Suppressor macrophage (primary cell): ENCODE measurements around the gene NAT9.

ENCODE experiments used
- DNase-seq, 4 experiments: peaks; one replicate each; pipeline ENCODE4 v3.0.0-alpha.2; 2020 to 2022
- total RNA-seq, 17 experiments: gene quantifications; one replicate each; lab custom pipeline; 2026; ENCODE audit warnings: mixed read lengths in 6 of 17, inconsistent platforms in 3 of 17; lab: John Stamatoyannopoulos, UW

NAT9 gene
- 3.6 to 26.1 (median 12.4) reads per million in 17 experiments for total RNA-seq

- peak; percentile 99 to 100 (median 100) for DNase-seq
Observed at GRCh38 chr17:74776044-74776962, at the start of gene NAT9. TSS of gene NAT9 (minus strand) at chr17:74776345. CDS start at chr17:74775698, 647 bp downstream.

- DNase-seq = no peak
Observed at GRCh38 chr17:74824961-74825627, 48.9 kb upstream of the NAT9 start.

- DNase-seq = no peak
Observed at GRCh38 chr17:74822939-74823367, 46.8 kb upstream of the NAT9 start.

- DNase-seq = no peak
Observed at GRCh38 chr17:74822335-74822938, 46.3 kb upstream of the NAT9 start.

- DNase-seq = no peak
Observed at GRCh38 chr17:74821655-74822334, 45.6 kb upstream of the NAT9 start.

GRCh38 chr17:74819801-74820436 lies 43.8 kb upstream of the NAT9 start:
- DNase-seq = no peak

GRCh38 chr17:74818291-74818938 lies 42.3 kb upstream of the NAT9 start:
- DNase-seq = no peak

GRCh38 chr17:74816905-74817620 lies 40.9 kb upstream of the NAT9 start:
- DNase-seq = no peak

GRCh38 chr17:74815550-74816370 lies 39.6 kb upstream of the NAT9 start:
- DNase-seq = no peak

- DNase-seq = no peak
Observed at GRCh38 chr17:74815067-74815466, 38.9 kb upstream of the NAT9 start.

GRCh38 chr17:74814453-74814852 lies 38.3 kb upstream of the NAT9 start:
- no peak for DNase-seq

- DNase-seq = peak; percentile 17 to 53 (median 40)
Observed at GRCh38 chr17:74812109-74813009, 36.2 kb upstream of the NAT9 start.

- DNase-seq = no peak
Observed at GRCh38 chr17:74810699-74811485, 34.7 kb upstream of the NAT9 start.

GRCh38 chr17:74808714-74809430 lies 32.7 kb upstream of the NAT9 start:
- DNase-seq = peak; percentile 33 to 69 (median 64)

GRCh38 chr17:74807925-74808324 lies 31.8 kb upstream of the NAT9 start:
- DNase-seq = peak in 2 of 4 experiments; percentile 16 to 31

- peak in 2 of 4 experiments; percentile 18 to 36 for DNase-seq
Observed at GRCh38 chr17:74807441-74807840, 31.3 kb upstream of the NAT9 start.

- DNase-seq = no peak
Observed at GRCh38 chr17:74806334-74806733, 30.2 kb upstream of the NAT9 start.
